Measurements from ENCODE around the gene HERC4. TPM values are rescaled to one million over a fixed set of nuclear protein-coding genes. Genes with fewer than 3 reads are reported as not detected.

Gene HERC4
- total RNA-seq, 2 experiments from 2014 or later, result 34.2 to 72.6 TPM

DNA sequence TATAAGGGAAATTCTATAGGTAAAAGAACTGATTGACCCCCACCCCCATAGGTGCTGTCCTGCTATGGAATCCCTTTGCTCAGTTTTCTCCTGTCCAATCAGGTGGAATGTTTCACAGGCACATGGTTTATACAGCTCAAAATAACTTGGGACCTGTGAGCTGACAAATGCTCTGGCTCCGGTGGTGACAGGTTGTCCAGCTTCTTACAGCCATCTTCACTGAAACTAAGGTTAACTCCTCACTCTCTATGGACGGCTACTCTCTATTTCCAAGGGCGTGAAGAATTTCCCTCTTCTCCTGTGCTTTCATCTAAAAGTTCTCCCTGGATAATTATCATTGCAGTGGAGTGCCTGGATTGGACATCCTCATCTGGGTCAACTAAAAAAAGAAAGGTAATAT, 34.2 kb upstream of the HERC4 start, which contains the start of gene MYPN:
MYPN (plus strand) TSS at position 158 of the 400 bp plus-strand sequence. CDS start 11,951 bp downstream, outside the sequence.
- CTCF ChIA-PET (ENCODE audit: unreplicated experiment), result interaction anchor here (0.6 kb wide), 1 partner anchor 198 kb away, joined by 3 read pairs; no protein-coding TSS in a partner anchor
- no TSS peak for BruUV-seq (replicated peaks)
- DNase-seq (ENCODE audit: low spot score), result no peak

DNA sequence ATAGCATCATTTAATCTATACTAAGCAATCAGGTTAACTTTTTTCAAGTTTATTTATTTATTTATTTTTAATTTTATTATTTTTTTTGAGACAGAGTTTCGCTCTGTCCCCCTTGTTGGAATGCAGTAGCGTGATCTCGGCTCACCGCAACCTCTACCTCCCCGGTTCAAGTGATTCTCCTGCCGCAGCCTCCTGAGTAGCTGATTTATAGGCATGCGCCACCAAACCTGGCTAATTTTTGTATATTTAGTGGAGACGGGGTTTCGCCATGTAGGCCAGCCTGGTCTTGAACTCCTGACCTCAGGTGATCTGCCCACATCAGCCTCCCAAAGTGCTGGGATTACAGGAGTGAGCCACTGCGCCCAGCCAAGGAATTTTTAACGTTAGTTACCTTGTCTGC, 33.6 kb upstream of the HERC4 start:
- H3K4me3 ChIP-seq (ENCODE audit: low read depth, low read length, poor library complexity, severe bottlenecking), result no peak overlapping the region
- H3K27ac ChIP-seq (ENCODE audit: low read depth, low read length, poor library complexity, severe bottlenecking), result no peak overlapping the region
- no peaks in the 10 kb centered on the region for H4K20me1 ChIP-seq (ENCODE audit: insufficient read depth, low read length)
- ChIA-PET POLR2A (interaction anchor here (0.7 to 0.8 kb wide), 2 partner anchors 23 to 168 kb away, joined by 3 read pairs; no protein-coding TSS in a partner anchor), CTCF (ENCODE audit: unreplicated experiment) (interaction anchor here (0.6 kb wide), 1 partner anchor 197 kb away, joined by 3 read pairs; no protein-coding TSS in a partner anchor)
- H3K4me1 ChIP-seq (ENCODE audit: insufficient read depth, low read length, poor library complexity, severe bottlenecking), result no peaks in the 10 kb centered on the region
- DNase-seq (ENCODE audit: low spot score), result no peak
- no peaks in the 10 kb centered on the region for H3K36me3 ChIP-seq (ENCODE audit: insufficient read depth, low read length)
- BruUV-seq (replicated peaks), result no TSS peak
- intact Hi-C loops (cut with micrococcal nuclease; ENCODE audit: unreplicated experiment), result no loop called here
- H3K79me2 ChIP-seq (ENCODE audit: insufficient read depth, low read depth, low read length), result no peaks in the 10 kb centered on the region
- no peak overlapping the region for H2AFZ ChIP-seq (ENCODE audit: low read length)
- H3K9me3 ChIP-seq (ENCODE audit: low read length), result no peaks in the 10 kb centered on the region
- TF ChIP-seq EZH2phosphoT487 (IDR thresholded peaks at IDR 0.05; ENCODE audit: borderline replicate concordance, low read depth, low read length) (no peak), CTCF (conservative IDR thresholded peaks at IDR 0.05; ENCODE audit: low read length) (no peak)
- H3K9me2 ChIP-seq (ENCODE audit: insufficient read depth, low read length), result no peaks in the 10 kb centered on the region
- no peak overlapping the region for H3K4me2 ChIP-seq (ENCODE audit: low read length)

More for the DNA sequence above, 34.2 kb upstream of the HERC4 start, which contains the start of gene MYPN:
- Histone ChIP-seq H3K9me2 (ENCODE audit: insufficient read depth, low read length) (no peaks in the 10 kb centered on the region), H3K36me3 (ENCODE audit: insufficient read depth, low read length) (no peaks in the 10 kb centered on the region), H3K9me3 (ENCODE audit: low read length) (no peaks in the 10 kb centered on the region), H3K4me3 (ENCODE audit: low read depth, low read length, poor library complexity, severe bottlenecking) (no peak within 1 kb of the TSS), H3K27ac (ENCODE audit: low read depth, low read length, poor library complexity, severe bottlenecking) (no peak within 1 kb of the TSS), H3K4me2 (ENCODE audit: low read length) (no peak within 1 kb of the TSS), H2AFZ (ENCODE audit: low read length) (no peak within 1 kb of the TSS), H3K79me2 (ENCODE audit: insufficient read depth, low read depth, low read length) (no peaks in the 10 kb centered on the region), H4K20me1 (ENCODE audit: insufficient read depth, low read length) (no peaks in the 10 kb centered on the region), H3K4me1 (ENCODE audit: insufficient read depth, low read length, poor library complexity, severe bottlenecking) (no peaks in the 10 kb centered on the region)
- TF ChIP-seq EZH2phosphoT487 (IDR thresholded peaks at IDR 0.05; ENCODE audit: borderline replicate concordance, low read depth, low read length) (no peak), CTCF (conservative IDR thresholded peaks at IDR 0.05; ENCODE audit: low read length) (no peak)
- intact Hi-C loops (cut with micrococcal nuclease; ENCODE audit: unreplicated experiment), result no loop called here
- POLR2A ChIA-PET, result interaction anchor here (0.7 to 1.0 kb wide), 2 partner anchors 11 to 23 kb away, joined by 3 read pairs; no protein-coding TSS in a partner anchor

- no TSS peak for BruUV-seq (replicated peaks)
- Histone ChIP-seq H3K9me2 (ENCODE audit: insufficient read depth, low read length) (no peaks in the 10 kb centered on the region), H4K20me1 (ENCODE audit: insufficient read depth, low read length) (no peaks in the 10 kb centered on the region), H3K4me2 (ENCODE audit: low read length) (no peak overlapping the region), H3K36me3 (ENCODE audit: insufficient read depth, low read length) (no peaks in the 10 kb centered on the region), H3K27ac (ENCODE audit: low read depth, low read length, poor library complexity, severe bottlenecking) (no peak overlapping the region), H3K4me1 (ENCODE audit: insufficient read depth, low read length, poor library complexity, severe bottlenecking) (no peaks in the 10 kb centered on the region), H2AFZ (ENCODE audit: low read length) (no peak overlapping the region), H3K9me3 (ENCODE audit: low read length) (no peaks in the 10 kb centered on the region), H3K4me3 (ENCODE audit: low read depth, low read length, poor library complexity, severe bottlenecking) (no peak overlapping the region), H3K79me2 (ENCODE audit: insufficient read depth, low read depth, low read length) (no peaks in the 10 kb centered on the region)
- intact Hi-C loops (cut with micrococcal nuclease; ENCODE audit: unreplicated experiment), result no loop called here
- ChIA-PET CTCF (ENCODE audit: unreplicated experiment) (no interaction called here), POLR2A (interaction anchor here (0.8 kb wide), 1 partner anchor 169 kb away, joined by 3 read pairs; no protein-coding TSS in a partner anchor)
- DNase-seq (ENCODE audit: low spot score), result no peak
- TF ChIP-seq CTCF (conservative IDR thresholded peaks at IDR 0.05; ENCODE audit: low read length), result no peak
- no peak for TF ChIP-seq EZH2phosphoT487 (IDR thresholded peaks at IDR 0.05; ENCODE audit: borderline replicate concordance, low read depth, low read length)
These were observed 33.0 kb upstream of the HERC4 start for GRCh38 chr10:68108051-68108450.
